Hematopoietic multipotent progenitor cell treated with erythropoietin and hydrocortisone succinate and interleukin-3 and kit ligand, for 17 days (in vitro differentiated cells): ENCODE results near the gene H2AZ2.

ENCODE experiments used
- DNase-seq: peaks from one replicate; pipeline ENCODE4 v3.0.0-alpha.2; 2015; ENCODE audit warnings: low spot score

The H2AZ2 gene

DNA sequence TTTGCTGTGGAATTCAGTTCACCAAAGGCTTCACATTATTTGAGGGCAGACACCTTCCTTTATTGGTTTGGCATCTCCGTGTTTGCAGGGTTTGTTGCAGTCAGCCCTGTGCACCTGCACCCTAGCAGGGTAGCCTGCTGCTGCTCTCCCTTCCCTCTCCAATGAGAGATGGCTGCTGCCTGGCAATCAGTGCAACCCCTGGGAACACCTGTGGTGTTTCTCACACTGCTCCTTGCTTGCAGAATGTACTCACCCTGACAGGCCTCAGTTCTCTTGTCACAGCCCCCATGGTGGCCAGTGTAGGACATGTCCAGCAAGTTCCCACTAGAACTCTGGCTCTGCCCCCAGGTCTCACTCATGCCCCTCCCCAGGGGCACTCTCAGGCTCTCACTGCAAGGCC, 63.5 kb downstream of the H2AZ2 start:
- DNase-seq, result no peak

DNA sequence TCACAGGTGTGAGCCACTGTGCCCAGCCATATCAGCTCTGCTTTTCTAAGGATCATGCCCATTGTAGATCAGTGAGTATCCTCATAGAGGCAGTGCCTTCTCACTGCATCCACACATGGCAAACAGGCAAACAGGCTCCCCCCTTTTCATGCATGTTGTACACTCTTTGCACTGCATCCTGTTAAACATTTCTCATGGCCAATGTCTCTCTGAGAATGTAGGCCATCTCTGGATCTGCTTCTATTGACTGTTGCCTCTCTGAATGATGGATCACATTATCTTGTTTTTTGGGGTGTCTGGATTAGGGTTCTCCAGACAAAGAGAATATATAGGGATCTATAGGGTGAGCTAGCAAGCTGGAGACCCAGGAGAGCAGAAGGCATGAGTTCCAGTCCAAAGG, 64.5 kb downstream of the H2AZ2 start:
- no peak for DNase-seq

DNA sequence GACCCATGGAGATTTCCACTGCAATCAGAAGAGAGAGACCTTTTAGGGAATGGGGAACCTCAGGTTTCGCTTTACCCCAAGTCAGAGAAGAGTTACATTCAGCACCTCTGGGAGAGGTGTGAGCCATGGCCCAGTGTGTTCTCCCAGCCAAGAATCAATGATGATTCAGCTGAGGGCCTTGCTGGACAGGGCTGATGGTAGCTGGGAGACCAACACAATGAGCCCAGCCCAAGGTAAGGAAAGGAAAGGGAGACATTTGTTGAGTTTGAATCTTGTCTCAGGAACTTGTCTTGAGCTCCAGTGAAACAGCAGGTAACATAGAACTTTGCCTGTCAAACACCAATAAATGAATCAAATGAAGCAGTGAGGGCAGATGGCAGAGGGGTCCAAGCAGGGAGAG, 65.4 kb downstream of the H2AZ2 start:
- DNase-seq, result no peak
